ENCODE results near the gene DAB1.
"Not testable (repeated sequence)": the region's sequence is repeated elsewhere in the genome, so short reads cannot be mapped to it uniquely, and the experiment has no call there.

The DAB1 gene

DNA sequence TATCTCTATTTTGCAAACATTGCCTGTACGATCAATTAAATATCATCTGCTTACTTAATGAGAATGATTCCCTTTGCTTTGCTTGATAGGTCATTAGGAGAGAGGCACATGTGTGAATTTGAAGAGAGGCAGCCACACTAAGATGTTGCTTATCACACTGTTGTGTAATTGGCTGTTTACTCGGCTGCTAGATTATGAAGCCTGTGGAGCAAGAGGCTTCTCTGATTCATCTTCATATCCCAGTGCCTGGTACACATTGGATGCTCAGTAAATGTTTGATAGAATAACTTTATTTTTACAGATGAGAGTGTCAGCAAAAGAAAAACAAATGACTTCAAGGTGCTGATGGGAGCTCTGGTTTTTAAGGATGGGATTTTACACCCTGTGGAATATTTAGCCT, 301.8 kb downstream of the DAB1 start:
- DNase-seq (ENCODE audit: low read depth in 2 of 2), result no peak

GRCh38 chr1:57118948-57119603, 304.8 kb downstream of the DAB1 start:
- no peak for DNase-seq (ENCODE audit: low read depth in 2 of 2)

DNA sequence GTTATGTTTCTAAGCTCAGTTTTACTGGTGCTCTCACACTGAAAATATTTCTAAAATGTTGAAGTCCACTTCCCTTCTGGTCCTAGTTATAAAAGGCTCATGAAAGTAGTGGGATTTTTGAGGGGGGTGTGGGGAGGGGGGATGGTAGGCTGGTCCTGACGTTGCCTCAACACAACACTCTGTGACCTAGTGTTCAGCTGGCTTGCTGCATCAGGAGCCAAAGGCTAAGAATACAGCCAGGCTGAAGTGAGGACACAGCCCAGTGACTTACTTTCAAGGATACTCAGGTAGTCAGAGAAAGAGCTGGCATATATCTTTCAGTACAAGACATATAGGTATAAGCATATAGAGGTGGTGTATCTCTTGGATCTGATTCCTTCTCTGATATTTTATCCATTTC, 306.1 kb downstream of the DAB1 start:
- DNase-seq (ENCODE audit: low read depth in 2 of 2), result no peak

DNA sequence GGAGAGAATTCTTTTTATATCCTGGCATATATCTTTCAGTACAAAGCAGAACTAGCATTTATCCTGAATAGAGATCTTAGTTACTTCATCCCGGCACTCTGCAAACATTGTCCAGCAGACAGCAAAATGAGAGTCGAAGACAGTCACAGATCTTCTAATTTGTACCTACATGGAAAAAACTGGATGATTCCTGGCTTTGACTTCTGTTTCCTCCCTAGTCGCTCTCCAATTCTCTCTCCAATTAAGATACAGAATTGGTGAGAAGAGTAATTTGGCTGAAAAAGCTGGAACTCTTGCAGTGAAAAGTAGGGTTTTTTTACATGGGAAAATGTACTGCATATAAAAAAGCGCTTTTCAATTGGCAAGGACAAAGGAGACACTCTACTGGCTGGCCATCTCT, 307.0 kb downstream of the DAB1 start:
- DNase-seq (ENCODE audit: low read depth in 2 of 2), result no peak

- no peak for DNase-seq (ENCODE audit: low read depth in 2 of 2)
These were observed 308.7 kb downstream of the DAB1 start for GRCh38 chr1:57115030-57115614.

GRCh38 chr1:57112148-57112547, 311.7 kb downstream of the DAB1 start:
- no peak for DNase-seq (ENCODE audit: low read depth in 2 of 2)

- no peak for DNase-seq (ENCODE audit: low read depth in 2 of 2)
These were observed 312.7 kb downstream of the DAB1 start for GRCh38 chr1:57111175-57111574.

- no peak for DNase-seq (ENCODE audit: low read depth in 2 of 2)
These were observed 314.0 kb downstream of the DAB1 start for GRCh38 chr1:57109883-57110282.

- no peak for DNase-seq (ENCODE audit: low read depth in 2 of 2)
These were observed 314.6 kb downstream of the DAB1 start for GRCh38 chr1:57109247-57109646.

DNA sequence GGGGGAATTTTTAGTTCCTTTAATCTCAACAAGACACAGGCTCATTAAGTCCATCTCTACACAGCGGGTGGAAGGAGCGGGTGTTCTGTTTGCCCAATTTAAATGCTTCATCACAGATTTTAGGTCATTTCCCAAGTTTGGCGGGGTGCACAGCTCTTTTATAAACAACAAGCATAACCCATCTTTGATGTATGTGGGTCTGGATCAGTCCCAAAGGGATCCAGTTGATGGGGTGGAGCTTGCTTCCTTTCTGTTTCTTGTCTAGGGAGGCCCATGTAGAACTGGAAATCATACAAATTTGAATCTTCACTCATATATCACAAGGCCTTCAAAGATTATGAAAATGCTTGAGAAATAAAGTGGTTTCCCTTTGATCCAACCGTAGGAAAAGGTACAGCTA, 317.6 kb downstream of the DAB1 start:
- DNase-seq (ENCODE audit: low read depth in 2 of 2), result no peak

- no peak for DNase-seq (ENCODE audit: low read depth in 2 of 2)
These were observed 321.1 kb downstream of the DAB1 start for GRCh38 chr1:57102561-57103326.

DNA sequence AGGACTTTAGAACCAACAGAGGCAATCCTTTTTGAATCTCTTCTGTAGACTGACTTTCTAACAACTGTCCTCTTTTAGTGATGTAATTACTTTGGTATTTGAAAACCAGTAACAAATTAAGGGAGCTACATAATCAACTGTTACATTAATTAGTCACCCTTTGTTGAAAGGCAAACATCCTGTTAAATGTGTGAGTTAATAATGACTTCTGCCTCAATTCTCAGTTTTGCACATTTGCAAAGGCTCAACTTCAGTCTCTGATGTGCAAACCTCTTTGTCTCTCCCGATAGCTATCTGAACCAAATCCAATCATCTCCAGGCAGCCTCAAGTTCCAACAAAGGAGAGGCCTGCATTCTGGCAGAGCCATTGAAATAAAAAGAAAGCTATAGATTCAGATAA, 322.7 kb downstream of the DAB1 start:
- no peak for DNase-seq (ENCODE audit: low read depth in 2 of 2)

GRCh38 chr1:57094749-57095148, 329.1 kb downstream of the DAB1 start:
- DNase-seq (ENCODE audit: low read depth in 2 of 2), result no peak

GRCh38 chr1:57093122-57093521, 330.7 kb downstream of the DAB1 start:
- DNase-seq (ENCODE audit: low read depth in 2 of 2), result no peak

DNA sequence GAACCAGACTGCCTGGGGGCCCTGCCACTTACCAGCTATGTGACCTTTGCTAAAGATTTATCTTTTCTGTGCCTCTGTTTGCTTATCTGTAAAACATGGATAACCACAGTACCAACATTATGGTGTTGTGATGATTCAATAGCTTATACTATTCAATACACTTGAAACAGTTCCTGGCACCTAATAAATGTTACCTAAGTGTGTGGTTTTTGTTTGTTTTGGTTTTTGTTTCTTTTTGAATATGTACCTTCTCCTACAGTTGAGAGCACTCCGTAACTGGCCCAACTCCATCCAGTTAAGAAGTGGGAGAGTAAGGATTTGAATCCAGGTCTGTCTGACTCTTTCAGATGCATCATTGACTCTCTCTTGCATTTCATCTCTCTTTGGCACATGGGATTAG, 332.2 kb downstream of the DAB1 start:
- no peak for DNase-seq (ENCODE audit: low read depth in 2 of 2)

- no peak for DNase-seq (ENCODE audit: low read depth in 2 of 2)
These were observed 334.0 kb downstream of the DAB1 start for GRCh38 chr1:57089855-57090254.

GRCh38 chr1:57089221-57089620, 334.6 kb downstream of the DAB1 start:
- no peak for DNase-seq (ENCODE audit: low read depth in 2 of 2)

DNA sequence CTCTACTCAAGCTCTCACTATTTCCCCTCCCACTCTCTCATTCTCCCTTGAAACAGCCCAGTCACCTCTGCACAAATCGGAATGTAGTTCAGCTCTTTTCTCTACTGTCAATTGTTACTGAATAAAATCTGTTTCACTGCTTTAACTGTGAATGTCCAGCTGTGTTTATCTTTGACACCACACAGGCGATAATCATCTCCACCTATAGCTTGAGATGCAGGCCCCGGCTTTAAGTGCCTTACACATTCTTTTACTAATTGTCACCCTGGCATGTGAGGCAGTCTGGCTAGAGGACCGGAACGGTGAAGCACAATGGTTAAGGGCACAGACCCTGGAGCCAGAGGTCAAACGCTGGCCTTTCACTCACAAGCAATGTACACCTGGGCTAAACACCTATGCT, 335.2 kb downstream of the DAB1 start:
- DNase-seq (ENCODE audit: low read depth in 2 of 2), result no peak

DNA sequence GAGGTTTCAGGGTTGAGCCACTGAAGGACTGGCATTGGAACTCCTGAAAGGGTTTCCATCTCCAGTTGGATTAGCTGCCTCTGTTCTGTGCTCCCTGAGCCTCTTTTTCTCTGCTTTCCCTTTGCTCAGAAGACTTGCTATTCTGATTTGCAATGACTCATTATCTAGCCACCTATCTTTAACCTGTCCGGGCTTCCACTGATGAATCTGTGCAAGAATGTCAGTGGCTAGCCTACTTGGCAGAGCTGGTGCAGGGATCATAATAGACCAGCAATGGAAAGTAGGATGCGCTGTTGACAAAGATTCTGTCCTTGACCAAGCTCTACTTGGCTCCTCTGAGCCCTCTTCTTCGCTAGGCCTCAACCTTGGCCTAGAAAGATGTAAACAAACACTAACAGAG, 336.2 kb downstream of the DAB1 start:
- DNase-seq (ENCODE audit: low read depth in 2 of 2), result not testable (repeated sequence)

- no peak for DNase-seq (ENCODE audit: low read depth in 2 of 2)
These were observed 337.7 kb downstream of the DAB1 start for GRCh38 chr1:57086154-57086553.

DNA sequence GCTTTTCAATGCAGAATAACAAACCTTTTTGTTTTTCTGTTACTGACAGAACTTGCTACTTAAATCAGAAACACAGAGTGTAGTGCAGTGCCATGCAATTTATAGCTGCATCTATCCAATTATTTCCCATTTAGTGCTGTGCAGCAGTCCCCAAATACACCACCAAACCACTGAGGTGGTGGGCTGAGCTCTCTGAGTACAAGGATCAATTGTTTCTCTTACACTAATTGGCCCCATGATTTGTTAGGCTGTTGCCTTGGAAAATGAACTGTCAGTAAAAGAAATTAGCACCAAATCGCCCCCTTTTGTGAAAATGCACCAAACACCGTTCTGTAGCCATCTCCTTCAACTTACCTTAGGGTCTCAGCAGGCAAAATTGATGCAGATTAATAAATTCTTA, 339.2 kb downstream of the DAB1 start:
- no peak for DNase-seq (ENCODE audit: low read depth in 2 of 2)

DNA sequence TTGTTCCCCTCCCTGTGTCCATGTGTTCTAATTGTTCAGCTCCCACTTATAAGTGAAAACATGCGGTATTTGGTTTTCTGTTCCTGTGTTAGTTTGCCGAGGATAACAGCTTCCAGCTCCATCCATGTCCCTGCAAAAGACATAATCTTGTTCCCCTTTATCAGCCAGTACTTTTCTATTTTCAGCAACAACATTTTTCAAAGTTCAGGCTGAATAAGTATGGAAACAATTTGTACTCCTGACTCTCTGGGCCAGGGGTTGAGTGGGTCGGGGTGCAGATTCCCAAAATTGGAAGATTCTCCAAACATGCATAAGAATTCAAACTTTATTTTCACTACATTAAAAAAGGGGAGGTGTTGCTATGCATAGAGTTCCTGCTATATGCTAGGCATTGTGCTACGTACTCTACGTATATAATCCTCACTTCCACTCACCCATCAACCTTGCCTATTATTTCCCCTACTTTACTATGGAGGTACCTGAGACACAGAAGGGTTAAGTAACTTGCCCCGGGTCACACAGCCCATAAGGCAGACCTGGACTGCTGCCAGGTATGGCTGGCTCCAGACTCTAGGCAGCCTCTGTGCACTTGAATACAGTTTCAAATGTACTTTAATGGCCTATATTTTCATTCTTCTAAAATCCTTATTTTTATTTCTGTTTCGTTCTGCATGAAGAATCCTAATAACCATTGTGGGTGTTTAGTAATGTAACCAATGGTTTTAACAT, 341.0 kb downstream of the DAB1 start:
- DNase-seq (ENCODE audit: low read depth in 2 of 2), result no peak
